GM19099 (cell line): Measurements from ENCODE around the gene RPGRIP1.

Experiments
- POLR2A ChIP-seq: IDR thresholded peaks from 3 replicates; pipeline ENCODE4 v1.6.1; 2011; ENCODE audit warnings: low read depth; ENCODE audit not compliant: insufficient read length; ENCODE audit errors: extremely low read depth

RPGRIP1 gene

DNA sequence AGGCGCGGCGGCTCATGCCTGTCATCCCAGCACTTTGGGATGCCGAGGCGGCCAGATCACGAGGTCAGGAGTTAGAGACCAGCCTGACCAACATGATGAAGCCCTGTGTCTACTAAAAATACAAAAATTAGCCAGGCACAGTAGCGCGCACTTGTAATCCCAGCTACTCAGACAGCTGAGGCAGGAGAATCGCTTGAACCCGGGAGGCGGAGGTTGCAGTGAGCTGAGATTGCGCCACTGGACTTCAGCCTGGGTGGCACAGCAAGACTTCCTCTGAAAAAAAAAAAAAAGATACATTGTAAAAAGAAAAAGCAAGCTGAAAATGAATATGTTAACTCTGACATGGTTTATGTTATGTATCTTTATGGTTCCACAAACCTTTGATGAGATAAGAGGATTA is 33.6 kb downstream of the RPGRIP1 start:
- TF ChIP-seq POLR2A = no peak

GRCh38 chr14:21317398-21317797 is 37.5 kb downstream of the RPGRIP1 start:
- no peak for TF ChIP-seq POLR2A

GRCh38 chr14:21320913-21321312 is 41.0 kb downstream of the RPGRIP1 start:
- no peak for TF ChIP-seq POLR2A

DNA sequence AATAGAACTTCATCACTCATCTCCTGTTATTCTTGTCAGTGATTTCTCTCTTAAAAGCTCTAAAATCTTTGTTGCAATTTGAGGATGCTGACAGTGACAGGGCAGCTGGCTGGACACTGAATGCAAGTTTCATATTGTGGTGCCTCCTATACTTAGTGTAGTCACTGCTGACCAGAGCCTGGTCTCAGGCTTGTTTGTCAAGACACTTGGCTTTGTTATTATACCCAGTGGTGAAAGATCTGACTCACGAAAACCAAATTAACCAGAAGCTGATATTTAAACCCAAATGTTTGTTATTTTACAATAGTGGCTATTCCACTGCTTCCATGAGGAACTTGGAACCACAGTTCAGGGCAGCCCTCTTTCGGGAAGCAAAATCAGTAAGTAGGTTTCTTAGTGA is 42.8 kb downstream of the RPGRIP1 start:
- TF ChIP-seq POLR2A = no peak

GRCh38 chr14:21326972-21327371 is 47.1 kb downstream of the RPGRIP1 start:
- no peak for TF ChIP-seq POLR2A
